ENCODE measurements around the gene HELB. TPM values are rescaled to one million over a fixed set of nuclear protein-coding genes. Genes with fewer than 3 reads are reported as not detected.

Gene HELB
- total and polyA plus RNA-seq, 8 donors, result 0.31 to 10.1 (median 0.73) TPM

- intact Hi-C loops (cut with DNase I; ENCODE audit: low total_unique reads), result no loop called here
- no peaks in the 10 kb centered on the region for H3K4me1 ChIP-seq
- no peak overlapping the region for H3K4me3 ChIP-seq
- DNase-seq, result no peak
- H3K27me3 ChIP-seq, result no peaks in the 10 kb centered on the region
- TF ChIP-seq CTCF (IDR thresholded peaks at IDR 0.05) (no peak), POLR2A (IDR thresholded peaks at IDR 0.05) (no peak), EP300 (IDR thresholded peaks at IDR 0.05) (no peak), POLR2AphosphoS5 (IDR thresholded peaks at IDR 0.05) (no peak)
- H3K27ac ChIP-seq, result no peak overlapping the region
- H3K9me3 ChIP-seq, result peaks cover 3 to 29% (median 15%) of the 10 kb centered on the region in 4 donors
- H3K36me3 ChIP-seq, result peaks cover 5 to 91% (median 68%) of the 10 kb centered on the region in 4 donors
- 92 to 100% (median 94%) methylated on average over 4 of the region's 4 CpGs for WGBS, 5 donors
Observed at GRCh38 chr12:66341126-66341525, 38.8 kb downstream of the HELB start.

GRCh38 chr12:66345212-66345611 is 42.9 kb downstream of the HELB start:
- 66 to 79% (median 75%) methylated on average over 3 of the region's 3 CpGs for WGBS, 5 donors
- Histone ChIP-seq H3K9me3 (peaks cover 3 to 23% (median 15%) of the 10 kb centered on the region in 4 donors), H3K4me1 (no peaks in the 10 kb centered on the region), H3K36me3 (peaks cover 0 to 76% (median 54%) of the 10 kb centered on the region in 4 donors), H3K4me3 (no peak overlapping the region), H3K27ac (no peak overlapping the region), H3K27me3 (no peaks in the 10 kb centered on the region)
- intact Hi-C loops (cut with DNase I; ENCODE audit: low total_unique reads), result no loop called here
- no peak for DNase-seq
- TF ChIP-seq CTCF (IDR thresholded peaks at IDR 0.05), result no peak
- no peak for TF ChIP-seq POLR2AphosphoS5 (IDR thresholded peaks at IDR 0.05)
- no peak for TF ChIP-seq EP300 (IDR thresholded peaks at IDR 0.05)
- no peak for TF ChIP-seq POLR2A (IDR thresholded peaks at IDR 0.05)

- intact Hi-C loops (cut with DNase I; ENCODE audit: low total_unique reads), result no loop called here
- Histone ChIP-seq H3K4me3 (no peak overlapping the region), H3K27ac (no peak overlapping the region), H3K27me3 (no peaks in the 10 kb centered on the region), H3K4me1 (no peaks in the 10 kb centered on the region), H3K36me3 (peaks cover 0 to 71% (median 48%) of the 10 kb centered on the region in 4 donors), H3K9me3 (peaks cover 2 to 19% (median 12%) of the 10 kb centered on the region in 4 donors)
- 94 to 100% (median 98%) methylated on average over 2 of the region's 2 CpGs for WGBS, 5 donors
- no peak for DNase-seq
- TF ChIP-seq POLR2AphosphoS5 (IDR thresholded peaks at IDR 0.05) (no peak), POLR2A (IDR thresholded peaks at IDR 0.05) (no peak), CTCF (IDR thresholded peaks at IDR 0.05) (no peak)
Observed at GRCh38 chr12:66345956-66346355, 43.7 kb downstream of the HELB start.

GRCh38 chr12:66351301-66351700 is 49.0 kb downstream of the HELB start:
- Histone ChIP-seq H3K9me3 (no peaks in the 10 kb centered on the region), H3K36me3 (peaks cover 0 to 39% (median 25%) of the 10 kb centered on the region in 4 donors), H3K4me1 (no peaks in the 10 kb centered on the region), H3K27ac (no peak overlapping the region), H3K4me3 (no peak overlapping the region), H3K27me3 (no peaks in the 10 kb centered on the region)
- WGBS, 5 donors, result 93 to 100% (median 94%) methylated on average over 2 of the region's 2 CpGs
- no peak for DNase-seq
- intact Hi-C loops (cut with DNase I; ENCODE audit: low total_unique reads), result no loop called here
- no peak for TF ChIP-seq POLR2A (IDR thresholded peaks at IDR 0.05)

GRCh38 chr12:66352197-66352596 is 49.9 kb downstream of the HELB start:
- intact Hi-C loops (cut with DNase I; ENCODE audit: low total_unique reads), result no loop called here
- Histone ChIP-seq H3K9me3 (no peaks in the 10 kb centered on the region), H3K27me3 (no peaks in the 10 kb centered on the region), H3K27ac (no peak overlapping the region), H3K4me3 (no peak overlapping the region), H3K36me3 (peaks cover 0 to 30% (median 17%) of the 10 kb centered on the region in 4 donors), H3K4me1 (no peaks in the 10 kb centered on the region)
- DNase-seq, result peak in 1 of 2 donors; percentile 69
- TF ChIP-seq POLR2A (IDR thresholded peaks at IDR 0.05) (no peak), EP300 (IDR thresholded peaks at IDR 0.05) (no peak), POLR2AphosphoS5 (IDR thresholded peaks at IDR 0.05) (no peak), CTCF (IDR thresholded peaks at IDR 0.05) (peak in 1 of 7 experiments; percentile 7)
- 81 to 88% (median 82%) methylated on average over 9 of the region's 9 CpGs for WGBS, 5 donors

Data from stomach (tissue), 9 donors.